Coronary artery (tissue), 2 donors: ENCODE data around the gene UEVLD.
A peak's percentile ranks its signal among the peaks of the same experiment; 100 is the strongest.
"Not testable (repeated sequence)": the region's sequence is repeated elsewhere in the genome, so short reads cannot be mapped to it uniquely, and the experiment has no call there.

ENCODE experiments used
- DNase-seq: peaks from one replicate; pipeline ENCODE4 v3.0.0-alpha.2; 2017; ENCODE audit warnings: low spot score
- H3K27ac ChIP-seq, 2 donors: fragments of 200-600 bp; sonication (generic); one replicate each; pipeline ENCODE4 v1.5.1; 2016 to 2019
- H3K4me3 ChIP-seq: fragments of 200-600 bp; sonication (generic); 2 replicates; pipeline ENCODE4 v1.5.1; 2016; ENCODE audit warnings: mild to moderate bottlenecking, moderate library complexity
- CTCF ChIP-seq: fragments of 200-600 bp; sonication (generic); IDR thresholded peaks from one replicate; pipeline ENCODE4 v1.5.1; 2019; ENCODE audit warnings: antibody characterized with exemption

Gene UEVLD

GRCh38 chr11:18608376-18608775 is 19.8 kb upstream of the UEVLD start:
- TF ChIP-seq CTCF = no peak
- H3K27ac ChIP-seq = no peak overlapping the region
- no peak for DNase-seq
- no peak overlapping the region for H3K4me3 ChIP-seq

GRCh38 chr11:18600915-18601569 is 12.5 kb upstream of the UEVLD start:
- TF ChIP-seq CTCF = no peak
- H3K4me3 ChIP-seq = no peak overlapping the region
- DNase-seq = peak; percentile 9
- H3K27ac ChIP-seq = no peak overlapping the region

- H3K4me3 ChIP-seq = no peak within 1 kb of the TSS
- DNase-seq = peak; percentile 8
- TF ChIP-seq CTCF = no peak
- H3K27ac ChIP-seq = no peak within 1 kb of the TSS
These were observed 11.3 kb upstream of the UEVLD start, which contains the start of gene MISFA for GRCh38 chr11:18599739-18600230. Gene MISFA (plus strand): TSS chr11:18599789. CDS start chr11:18599929, 140 bp downstream.

DNA sequence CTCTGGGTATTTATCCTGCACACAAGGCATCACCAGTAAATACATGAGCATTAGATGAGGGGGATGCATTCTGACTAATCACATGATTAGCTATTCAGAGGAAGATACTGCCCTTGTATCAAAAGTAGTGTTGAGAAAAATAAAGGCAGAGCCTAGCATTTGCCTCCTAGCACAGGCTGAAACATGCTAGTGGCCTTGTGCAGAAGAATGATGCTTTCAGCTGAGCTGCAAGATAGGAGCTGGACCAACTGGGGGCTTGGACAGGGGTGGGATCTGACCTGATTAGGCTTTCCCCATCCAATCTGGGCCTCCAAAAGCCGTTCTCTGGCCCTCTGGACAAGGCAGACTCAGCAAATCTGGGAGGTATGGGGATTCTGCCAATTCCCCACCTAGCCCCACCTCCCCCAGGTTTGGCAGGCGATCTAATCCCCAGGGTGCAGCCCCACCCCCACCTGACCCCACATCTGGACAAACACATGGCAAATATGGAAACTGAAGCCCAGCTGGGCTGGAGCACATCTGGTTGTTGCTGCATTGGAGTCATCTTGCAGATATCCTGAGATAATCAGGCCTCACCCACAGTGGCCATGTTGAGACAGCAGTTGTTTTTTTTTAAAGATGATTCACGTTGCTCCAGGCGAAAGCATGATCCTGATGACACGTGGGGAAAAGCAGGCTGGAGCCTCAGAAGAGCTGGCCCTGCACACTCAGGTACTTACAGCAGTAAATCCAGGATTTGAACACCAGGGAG is 6.6 kb upstream of the UEVLD start:
- no peak for TF ChIP-seq CTCF

GRCh38 chr11:18594088-18594487 is 5.6 kb upstream of the UEVLD start:
- H3K27ac ChIP-seq, DNase-seq, H3K4me3 ChIP-seq: not testable (repeated sequence)

More for the DNA sequence above, 6.6 kb upstream of the UEVLD start:
- peak; percentile 55 for DNase-seq
- H3K27ac ChIP-seq = no peak overlapping the region
- no peak overlapping the region for H3K4me3 ChIP-seq

GRCh38 chr11:18590571-18590970 is 2.0 kb upstream of the UEVLD start:
- peak overlapping the region in 1 of 2 donors; percentile 16 for H3K27ac ChIP-seq
- no peak for DNase-seq
- no peak for TF ChIP-seq CTCF
- peak overlapping the region; percentile 9 for H3K4me3 ChIP-seq

GRCh38 chr11:18581825-18582224 is 6.7 kb downstream of the UEVLD start:
- H3K27ac ChIP-seq = no peak overlapping the region
- H3K4me3 ChIP-seq = no peak overlapping the region
- TF ChIP-seq CTCF = no peak

More at GRCh38 chr11:18581825-18582224, 6.7 kb downstream of the UEVLD start:
- DNase-seq = no peak
